HG03378 (cell line): ENCODE data around the gene PMAIP1.

Experiments
- ATAC-seq: cut with Tn5 transposase; IDR thresholded peaks from one replicate; pipeline ENCODE4 v1.9.1; 2021; ENCODE audit warnings: mild to moderate bottlenecking, moderate library complexity; ENCODE audit not compliant: unreplicated experiment

Gene PMAIP1

DNA sequence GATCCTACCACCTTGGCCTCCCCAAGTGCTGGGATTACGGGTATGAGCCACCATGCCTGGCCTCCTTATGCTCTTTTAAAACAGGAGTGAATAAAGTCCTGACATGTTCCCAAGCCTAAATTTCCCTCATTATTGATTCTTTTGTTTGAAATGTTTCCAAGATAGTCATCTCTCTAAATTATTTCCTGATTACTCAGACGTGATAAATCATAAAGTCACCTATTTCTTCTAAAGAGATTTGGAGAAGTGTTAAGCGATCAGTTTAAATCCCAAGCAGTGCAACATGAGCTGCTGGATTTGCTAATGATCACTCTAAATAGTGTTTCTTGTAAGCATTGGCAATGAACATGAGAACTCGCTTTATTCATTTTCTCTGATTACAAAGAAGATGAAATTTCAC, 51.8 kb downstream of the PMAIP1 start:
- no peak for ATAC-seq

DNA sequence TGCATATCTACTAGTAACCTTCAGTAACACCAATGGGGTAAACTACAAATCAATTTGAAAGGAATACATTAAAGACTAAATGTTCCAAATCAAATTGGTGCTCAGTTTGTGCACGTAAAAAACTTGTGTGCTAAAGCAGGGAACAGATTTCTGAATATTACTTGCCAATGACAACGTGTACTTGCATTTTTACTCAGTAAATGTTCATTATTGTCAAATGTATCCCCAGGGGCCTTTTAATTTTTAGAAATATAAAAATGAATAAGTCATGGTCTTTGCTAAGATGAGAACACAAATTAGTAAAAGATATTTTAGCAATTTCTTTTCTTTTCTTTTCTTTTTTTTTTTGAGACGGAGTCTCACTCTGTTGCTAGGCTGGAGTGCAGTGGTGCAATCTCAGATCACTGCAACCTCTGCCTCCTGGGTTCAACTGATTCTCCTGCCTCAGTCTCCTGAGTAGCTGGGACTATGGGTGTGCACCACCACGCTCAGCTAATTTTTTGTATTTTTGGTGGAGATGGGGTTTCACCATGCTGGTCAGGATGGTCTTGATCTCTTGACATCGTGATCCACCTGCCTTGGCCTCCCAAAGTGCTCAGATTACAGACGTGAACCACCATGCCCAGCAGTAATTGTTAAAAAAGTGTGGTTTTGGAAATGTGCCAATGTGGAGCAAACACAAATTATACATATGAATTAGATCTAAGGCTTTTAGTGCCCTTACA, 52.6 kb downstream of the PMAIP1 start:
- ATAC-seq, result peak; percentile 3
